ENCODE data around the gene ZC3H12A. TPM values are rescaled to one million over a fixed set of nuclear protein-coding genes. Genes with fewer than 3 reads are reported as not detected.

ZC3H12A gene
- total RNA-seq, 1 donor from 2014 or later = 4.9 TPM

DNA sequence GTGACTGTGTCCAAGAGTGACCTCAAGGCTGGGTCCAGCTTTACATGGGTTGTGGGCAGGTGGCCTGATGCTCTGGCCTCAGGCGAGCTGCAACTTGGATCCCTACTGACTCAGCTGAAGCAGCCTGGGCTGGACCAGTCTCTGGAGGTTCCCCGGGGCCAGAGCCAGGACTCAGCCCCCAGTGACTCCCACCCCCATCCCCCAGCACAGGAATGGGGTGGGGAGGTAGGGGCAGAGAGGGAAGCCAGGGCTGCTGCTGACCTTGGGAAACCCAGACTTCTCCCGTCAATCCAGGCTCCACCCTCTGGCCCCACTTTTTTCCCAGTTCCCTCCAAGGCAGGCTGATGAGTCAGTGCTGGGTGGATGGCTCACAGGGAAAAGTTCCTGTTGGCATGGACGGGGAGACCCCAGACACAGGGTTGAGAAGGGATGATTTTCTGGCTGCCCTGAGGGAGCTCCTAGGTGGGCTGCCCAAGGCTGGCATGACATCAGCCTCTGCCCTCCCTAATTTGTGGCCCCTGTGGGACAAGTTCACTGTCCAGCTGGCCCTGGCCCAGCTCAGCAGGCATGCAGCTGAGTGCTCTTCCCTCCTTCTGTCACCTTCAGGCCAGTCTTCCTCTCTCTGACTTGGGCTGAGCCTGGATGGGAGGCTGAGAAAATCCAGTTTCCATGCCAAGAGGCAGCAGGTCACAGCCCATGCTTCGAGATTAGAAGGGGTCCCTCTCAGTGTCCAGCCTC lies 2.2 kb downstream of the ZC3H12A start:
- DNase-seq = peak; percentile 56
- H3K4me3 ChIP-seq = peak overlapping the region; percentile 83
- H3K27ac ChIP-seq (replicated peaks) = peak overlapping the region; percentile 91
- no peaks in the 10 kb centered on the region for H3K27me3 ChIP-seq (ENCODE audit: low read depth)
- TF ChIP-seq, protein P1, sequence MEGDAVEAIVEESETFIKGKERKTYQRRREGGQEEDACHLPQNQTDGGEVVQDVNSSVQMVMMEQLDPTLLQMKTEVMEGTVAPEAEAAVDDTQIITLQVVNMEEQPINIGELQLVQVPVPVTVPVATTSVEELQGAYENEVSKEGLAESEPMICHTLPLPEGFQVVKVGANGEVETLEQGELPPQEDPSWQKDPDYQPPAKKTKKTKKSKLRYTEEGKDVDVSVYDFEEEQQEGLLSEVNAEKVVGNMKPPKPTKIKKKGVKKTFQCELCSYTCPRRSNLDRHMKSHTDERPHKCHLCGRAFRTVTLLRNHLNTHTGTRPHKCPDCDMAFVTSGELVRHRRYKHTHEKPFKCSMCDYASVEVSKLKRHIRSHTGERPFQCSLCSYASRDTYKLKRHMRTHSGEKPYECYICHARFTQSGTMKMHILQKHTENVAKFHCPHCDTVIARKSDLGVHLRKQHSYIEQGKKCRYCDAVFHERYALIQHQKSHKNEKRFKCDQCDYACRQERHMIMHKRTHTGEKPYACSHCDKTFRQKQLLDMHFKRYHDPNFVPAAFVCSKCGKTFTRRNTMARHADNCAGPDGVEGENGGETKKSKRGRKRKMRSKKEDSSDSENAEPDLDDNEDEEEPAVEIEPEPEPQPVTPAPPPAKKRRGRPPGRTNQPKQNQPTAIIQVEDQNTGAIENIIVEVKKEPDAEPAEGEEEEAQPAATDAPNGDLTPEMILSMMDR (IDR thresholded peaks at IDR 0.05; ENCODE audit: borderline replicate concordance) = no peak
- H3K9me3 ChIP-seq (replicated peaks) = no peaks in the 10 kb centered on the region
- peaks cover 90% of the 10 kb centered on the region for H3K4me1 ChIP-seq
- intact Hi-C loops (cut with micrococcal nuclease) = no loop called here
- H3K36me3 ChIP-seq = peaks cover 38% of the 10 kb centered on the region

DNA sequence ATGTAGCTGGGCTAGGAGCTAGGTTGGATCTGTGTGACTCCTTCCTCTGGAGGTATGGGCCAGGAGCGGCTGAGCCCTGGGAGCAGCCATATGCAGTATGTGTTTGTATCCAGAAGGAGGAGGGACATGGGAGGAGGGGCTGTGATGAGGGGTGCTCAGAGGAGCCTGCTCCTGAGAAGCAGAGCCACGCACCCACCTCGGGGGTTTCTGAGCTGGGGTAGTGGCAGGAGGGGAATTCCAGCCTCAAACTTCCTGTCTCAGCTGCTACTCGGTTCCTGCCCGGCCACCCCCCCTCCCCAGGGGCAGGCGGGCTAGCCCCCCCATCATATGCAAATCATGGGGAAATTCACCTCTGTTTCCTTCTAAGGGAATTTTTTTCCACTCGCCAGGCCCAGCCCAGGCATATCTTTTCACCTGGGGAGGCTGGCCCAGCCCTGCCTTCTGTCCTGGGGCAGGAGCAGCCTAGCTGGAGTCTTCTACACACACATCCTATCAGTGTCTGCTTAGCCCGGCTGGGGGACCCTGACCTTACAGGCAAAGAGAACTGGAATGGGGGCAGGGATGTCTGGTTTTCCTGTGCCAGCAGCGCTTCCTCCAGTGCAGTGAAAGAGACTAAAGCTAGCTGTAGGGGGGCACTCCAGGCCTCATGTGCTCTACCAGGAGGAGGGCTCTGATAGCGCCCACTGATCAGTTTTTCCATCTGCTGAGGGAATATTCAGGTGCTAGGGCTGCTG lies 3.0 kb downstream of the ZC3H12A start:
- peaks cover 45% of the 10 kb centered on the region for H3K36me3 ChIP-seq
- peaks cover 83% of the 10 kb centered on the region for H3K4me1 ChIP-seq
- H3K9me3 ChIP-seq (replicated peaks) = no peaks in the 10 kb centered on the region
- no peak for DNase-seq
- peak overlapping the region; percentile 91 for H3K27ac ChIP-seq (replicated peaks)
- intact Hi-C loops (cut with micrococcal nuclease) = no loop called here
- TF ChIP-seq, protein P1 (IDR thresholded peaks at IDR 0.05; ENCODE audit: borderline replicate concordance) = no peak
- H3K27me3 ChIP-seq (ENCODE audit: low read depth) = no peaks in the 10 kb centered on the region
- peak overlapping the region; percentile 83 for H3K4me3 ChIP-seq

DNA sequence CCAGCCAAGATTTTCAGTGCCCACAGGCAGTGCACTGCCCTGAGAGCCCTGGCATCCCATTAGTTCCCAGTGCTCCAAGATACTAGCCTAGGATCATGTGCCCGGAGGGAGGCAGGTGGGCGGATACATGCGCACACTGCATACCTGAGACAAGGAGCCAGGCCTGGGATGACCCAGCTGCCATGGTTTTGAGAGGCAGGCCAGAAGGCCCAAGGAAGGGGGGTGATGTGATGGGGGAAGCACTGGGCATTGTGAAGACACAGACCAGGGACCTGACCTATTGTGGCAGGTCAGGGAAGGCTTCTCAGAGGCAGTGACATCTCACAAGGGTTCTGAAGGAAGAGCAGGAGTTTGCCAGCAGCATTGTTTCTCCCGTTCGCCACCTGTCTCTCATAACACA lies 3.6 kb downstream of the ZC3H12A start:
- H3K36me3 ChIP-seq = peaks cover 51% of the 10 kb centered on the region
- TF ChIP-seq, protein P1 (IDR thresholded peaks at IDR 0.05; ENCODE audit: borderline replicate concordance) = no peak
- H3K9me3 ChIP-seq (replicated peaks) = no peaks in the 10 kb centered on the region
- no peak for DNase-seq
- peak overlapping the region; percentile 91 for H3K27ac ChIP-seq (replicated peaks)
- peak overlapping the region; percentile 83 for H3K4me3 ChIP-seq
- H3K27me3 ChIP-seq (ENCODE audit: low read depth) = no peaks in the 10 kb centered on the region
- peaks cover 77% of the 10 kb centered on the region for H3K4me1 ChIP-seq
- intact Hi-C loops (cut with micrococcal nuclease) = no loop called here

DNA sequence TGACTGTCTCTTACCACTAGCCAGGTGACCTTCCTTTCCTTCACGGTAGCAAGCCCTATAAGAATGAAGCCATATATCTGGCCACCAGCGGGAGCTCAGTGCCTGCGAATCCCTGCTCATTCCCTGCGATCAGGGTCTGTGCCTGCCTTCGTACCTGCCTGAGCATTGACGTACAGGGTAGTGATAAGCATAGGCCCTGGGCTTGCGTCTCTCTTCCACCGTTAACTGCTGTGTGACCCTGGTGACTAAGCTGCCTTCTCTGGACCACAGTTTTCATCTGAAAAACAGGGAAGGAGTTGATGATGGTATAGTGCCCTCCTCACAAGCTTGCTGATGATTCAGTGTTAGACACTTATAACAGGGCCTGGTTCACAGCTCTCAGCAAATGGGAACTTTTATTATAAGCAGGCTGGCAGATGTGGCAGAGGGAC lies 4.1 kb downstream of the ZC3H12A start:
- TF ChIP-seq, protein P1 (IDR thresholded peaks at IDR 0.05; ENCODE audit: borderline replicate concordance) = no peak
- intact Hi-C loops (cut with micrococcal nuclease) = no loop called here
- no peak for DNase-seq
- peaks cover 72% of the 10 kb centered on the region for H3K4me1 ChIP-seq
- H3K36me3 ChIP-seq = peaks cover 56% of the 10 kb centered on the region
- H3K4me3 ChIP-seq = peak overlapping the region; percentile 83
- no peaks in the 10 kb centered on the region for H3K9me3 ChIP-seq (replicated peaks)
- no peaks in the 10 kb centered on the region for H3K27me3 ChIP-seq (ENCODE audit: low read depth)
- peak overlapping the region; percentile 91 for H3K27ac ChIP-seq (replicated peaks)

DNA sequence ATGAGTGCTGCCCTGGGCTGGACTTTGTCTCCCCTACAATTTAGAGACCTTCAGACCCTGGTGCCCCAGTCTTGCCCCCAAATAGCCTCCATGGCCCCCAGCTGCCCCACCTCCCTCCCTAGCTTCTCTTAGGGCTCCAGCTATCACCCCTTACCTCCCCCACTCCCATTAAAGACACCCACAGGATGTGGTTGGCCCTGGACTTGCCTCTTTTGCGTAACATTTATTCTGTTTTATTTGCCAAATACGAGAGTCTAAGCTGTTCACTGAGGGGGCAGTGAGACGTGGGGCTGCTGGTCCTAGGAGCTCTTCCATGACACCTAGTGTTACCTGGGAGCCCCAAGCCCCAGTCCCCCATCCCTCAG lies 4.5 kb downstream of the ZC3H12A start:
- TF ChIP-seq, protein P1 (IDR thresholded peaks at IDR 0.05; ENCODE audit: borderline replicate concordance) = no peak
- peak overlapping the region; percentile 91 for H3K27ac ChIP-seq (replicated peaks)
- intact Hi-C loops (cut with micrococcal nuclease) = no loop called here
- H3K27me3 ChIP-seq (ENCODE audit: low read depth) = no peaks in the 10 kb centered on the region
- H3K36me3 ChIP-seq = peaks cover 60% of the 10 kb centered on the region
- H3K4me3 ChIP-seq = peak overlapping the region; percentile 83
- H3K9me3 ChIP-seq (replicated peaks) = no peaks in the 10 kb centered on the region
- H3K4me1 ChIP-seq = peaks cover 68% of the 10 kb centered on the region
- DNase-seq = no peak

Measured in left ventricle myocardium inferior (tissue), 1 donor.